ENCODE measurements around the gene PLCD4. TPM values are rescaled to one million over a fixed set of nuclear protein-coding genes. Genes with fewer than 3 reads are reported as not detected.

PLCD4 gene
- 0.26 and 0.52 TPM in 2 replicates for total RNA-seq

DNA sequence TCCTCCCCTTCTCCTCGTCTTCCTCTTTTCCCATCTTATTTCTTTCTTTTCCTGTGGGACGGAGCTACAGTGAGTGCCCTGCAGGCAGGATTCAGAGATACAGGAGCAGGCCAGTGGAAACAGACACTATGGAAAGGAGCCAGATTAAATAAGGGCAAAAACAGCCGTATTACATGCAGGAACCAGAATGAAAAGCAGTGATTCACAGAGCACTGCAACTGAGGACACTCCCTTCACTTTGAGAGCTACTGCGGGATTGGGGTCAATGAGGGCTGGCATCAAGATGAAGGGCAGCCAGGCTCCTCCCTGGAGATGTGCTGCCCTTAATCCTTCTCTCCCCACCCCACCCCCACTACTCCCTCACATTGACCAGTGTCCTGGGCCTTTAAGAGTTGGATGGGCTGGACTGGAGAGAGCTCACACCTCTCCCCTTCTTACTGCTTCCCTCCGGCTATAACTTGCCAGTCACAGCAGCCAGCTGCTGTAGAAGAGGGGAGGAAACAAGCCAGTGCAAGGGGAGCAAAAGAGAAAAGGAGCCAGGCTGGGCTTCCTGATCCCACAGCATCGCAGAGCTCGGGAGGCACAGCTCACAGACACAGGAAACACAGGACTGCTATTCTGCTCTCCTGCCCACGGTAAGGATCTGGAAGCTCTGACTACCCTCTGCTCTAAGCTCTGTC is at the start of gene PLCD4:
PLCD4 (plus strand) TSS at position 464 of the 680 bp plus-strand sequence. CDS start 7,841 bp downstream, outside the sequence.
- no peaks in the 10 kb centered on the region for H3K9me3 Mint-ChIP-seq
- DNase-seq = no peak

DNA sequence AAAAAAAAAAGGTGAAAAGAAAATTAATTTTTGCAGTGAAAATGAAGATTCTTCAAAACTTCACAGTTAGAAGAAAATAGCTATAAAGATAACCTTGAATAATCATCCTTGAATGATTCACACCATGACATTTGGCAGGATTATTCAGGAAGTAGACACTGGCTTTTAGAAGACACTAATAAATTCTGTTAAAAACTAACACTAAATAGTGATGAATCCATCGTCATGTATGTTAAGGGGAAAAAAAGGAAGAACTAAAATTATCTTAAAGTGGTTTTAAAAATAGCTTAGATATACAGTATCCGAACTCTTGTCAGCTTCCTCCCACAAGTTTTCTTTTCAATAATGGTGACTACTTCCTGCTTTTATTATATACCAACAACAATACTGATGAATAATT is 49.8 kb upstream of the PLCD4 start:
- intact Hi-C loops (cut with micrococcal nuclease) = no loop called here
- H3K36me3 Mint-ChIP-seq (ENCODE audit: low read depth) = peaks cover 66% of the 10 kb centered on the region

More for the DNA sequence above, at the start of gene PLCD4:
- Mint-ChIP-seq H3K4me3 (no peak within 1 kb of the TSS), H3K27ac (no peak within 1 kb of the TSS), H3K4me1 (no peaks in the 10 kb centered on the region), H3K27me3 (peaks cover 14% of the 10 kb centered on the region), H3K36me3 (ENCODE audit: low read depth) (no peaks in the 10 kb centered on the region)
- intact Hi-C loops (cut with micrococcal nuclease) = no loop called here

DNA sequence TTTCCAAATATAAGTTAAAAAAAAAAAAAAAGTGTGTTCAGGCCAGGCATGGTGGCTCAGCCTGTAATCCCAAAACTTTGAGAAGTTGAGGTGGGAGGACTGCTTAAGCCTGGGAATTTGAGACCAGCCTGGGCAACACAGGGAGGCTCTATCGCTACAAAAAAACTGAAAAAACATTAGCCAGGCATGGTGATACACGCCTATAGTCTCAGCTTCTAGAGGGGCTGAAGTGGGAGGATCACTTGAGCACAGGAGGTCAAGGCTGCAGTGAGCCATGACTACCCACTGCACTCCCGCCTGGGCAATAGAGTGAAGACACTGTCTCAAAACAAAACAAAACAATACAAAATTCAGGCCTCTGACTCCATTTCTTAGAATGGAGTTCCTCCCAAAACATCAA is 48.7 kb upstream of the PLCD4 start:
- Mint-ChIP-seq H3K4me1 (peaks cover 25% of the 10 kb centered on the region), H3K4me3 (no peak overlapping the region), H3K27ac (peak overlapping the region; percentile 38), H3K36me3 (ENCODE audit: low read depth) (peaks cover 68% of the 10 kb centered on the region), H3K9me3 (no peaks in the 10 kb centered on the region), H3K27me3 (no peaks in the 10 kb centered on the region)
- intact Hi-C loops (cut with micrococcal nuclease) = no loop called here
- DNase-seq = no peak

More for the DNA sequence above, 49.8 kb upstream of the PLCD4 start:
- peaks cover 15% of the 10 kb centered on the region for H3K4me1 Mint-ChIP-seq
- no peak overlapping the region for H3K4me3 Mint-ChIP-seq
- DNase-seq = no peak
- no peaks in the 10 kb centered on the region for H3K9me3 Mint-ChIP-seq
- no peak overlapping the region for H3K27ac Mint-ChIP-seq
- no peaks in the 10 kb centered on the region for H3K27me3 Mint-ChIP-seq

- no peaks in the 10 kb centered on the region for H3K9me3 Mint-ChIP-seq
- peaks cover 36% of the 10 kb centered on the region for H3K4me1 Mint-ChIP-seq
- peaks cover 56% of the 10 kb centered on the region for H3K36me3 Mint-ChIP-seq (ENCODE audit: low read depth)
- H3K27me3 Mint-ChIP-seq = no peaks in the 10 kb centered on the region
- no peak for DNase-seq
- H3K27ac Mint-ChIP-seq = no peak overlapping the region
- intact Hi-C loops (cut with micrococcal nuclease) = no loop called here
- no peak overlapping the region for H3K4me3 Mint-ChIP-seq
Measured at GRCh38 chr2:218564056-218564455, 43.6 kb upstream of the PLCD4 start.

- Mint-ChIP-seq H3K27me3 (no peaks in the 10 kb centered on the region), H3K9me3 (no peaks in the 10 kb centered on the region), H3K36me3 (ENCODE audit: low read depth) (peaks cover 58% of the 10 kb centered on the region), H3K4me3 (peak overlapping the region; percentile 93), H3K27ac (peak overlapping the region; percentile 54), H3K4me1 (peaks cover 50% of the 10 kb centered on the region)
- DNase-seq = no peak
- intact Hi-C loops (cut with micrococcal nuclease) = loop anchor here (5.0 kb wide), 3 partner anchors 49 to 686 kb away; partner anchors contain the start of genes ARPC2, TUBA4A and TUBA4B
Measured at GRCh38 chr2:218566296-218566695, 41.4 kb upstream of the PLCD4 start.

DNA sequence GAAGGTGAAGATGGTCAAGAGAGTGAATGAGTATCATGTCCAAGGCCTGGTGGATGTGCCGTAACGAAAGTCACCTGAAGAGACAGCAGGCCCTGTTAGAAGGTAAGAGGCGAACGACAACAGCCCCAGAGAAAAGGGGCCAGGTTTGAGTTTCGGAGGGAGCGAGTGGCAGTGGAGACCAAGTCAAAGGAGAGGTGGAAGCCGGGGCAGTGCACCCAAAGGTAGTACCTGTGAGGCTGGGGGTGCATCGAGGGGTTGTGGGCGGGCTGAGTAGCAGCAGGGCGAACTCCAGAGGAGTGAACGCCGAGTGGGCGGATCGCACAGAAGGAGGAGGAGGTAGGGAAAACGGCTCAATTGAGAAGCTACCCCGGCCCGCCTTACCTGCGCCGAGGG is 39.9 kb upstream of the PLCD4 start:
- intact Hi-C loops (cut with micrococcal nuclease) = loop anchor here (1.0 to 5.0 kb wide), 13 partner anchors 15 to 685 kb away; partner anchors contain the start of genes AAMP, ARPC2, BCS1L and CNPPD1
- Mint-ChIP-seq H3K4me1 (peaks cover 56% of the 10 kb centered on the region), H3K4me3 (peak overlapping the region; percentile 93), H3K9me3 (no peaks in the 10 kb centered on the region), H3K36me3 (ENCODE audit: low read depth) (peaks cover 57% of the 10 kb centered on the region), H3K27me3 (no peaks in the 10 kb centered on the region), H3K27ac (peak overlapping the region; percentile 100)
- no peak for DNase-seq

GRCh38 chr2:218568190-218569037 is 39.3 kb upstream of the PLCD4 start, which contains the start of the genes CNOT9 and USP37:
Gene CNOT9 (plus strand): TSS chr2:218568839. CDS start chr2:218568955, 116 bp downstream.
Gene USP37 (minus strand): TSS chr2:218568351. CDS start chr2:218558653, 9,698 bp downstream.
- Mint-ChIP-seq H3K4me1 (peaks cover 52% of the 10 kb centered on the region), H3K27me3 (no peaks in the 10 kb centered on the region), H3K36me3 (ENCODE audit: low read depth) (peaks cover 56% of the 10 kb centered on the region), H3K9me3 (no peaks in the 10 kb centered on the region), H3K27ac (peak within 1 kb of the TSS; percentile 100), H3K4me3 (peak within 1 kb of the TSS; percentile 93)
- peak; percentile 100 for DNase-seq
- intact Hi-C loops (cut with micrococcal nuclease) = loop anchor here (1.0 to 5.0 kb wide), 13 partner anchors 14 to 684 kb away; partner anchors contain the start of genes AAMP, ARPC2, BCS1L and CNPPD1

DNA sequence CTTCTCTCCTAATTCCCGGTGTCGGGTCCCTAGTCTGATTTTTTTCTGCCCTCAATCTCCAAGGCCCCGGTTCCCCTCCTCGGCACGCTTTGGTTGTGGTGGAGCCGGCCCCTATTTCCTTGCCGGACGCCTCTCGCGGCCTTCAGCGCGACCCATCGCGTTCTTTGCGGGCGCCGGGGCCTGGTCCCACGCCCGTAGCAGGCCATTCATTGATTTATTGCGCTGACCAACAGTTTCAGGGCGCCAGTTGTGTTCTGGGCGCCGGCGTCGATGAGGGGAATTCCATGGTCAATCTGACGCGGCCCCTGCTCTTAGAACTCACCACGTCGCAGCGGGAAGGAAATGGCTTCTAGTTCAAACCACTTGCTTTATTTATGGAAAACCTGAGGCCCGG is 38.7 kb upstream of the PLCD4 start:
- Mint-ChIP-seq H3K36me3 (ENCODE audit: low read depth) (peaks cover 53% of the 10 kb centered on the region), H3K9me3 (no peaks in the 10 kb centered on the region), H3K27ac (peak overlapping the region; percentile 100), H3K27me3 (no peaks in the 10 kb centered on the region), H3K4me1 (peaks cover 46% of the 10 kb centered on the region), H3K4me3 (peak overlapping the region; percentile 93)
- intact Hi-C loops (cut with micrococcal nuclease) = loop anchor here (2.0 to 5.0 kb wide), 5 partner anchors 52 to 683 kb away; partner anchors contain the start of genes ARPC2, CNPPD1, TUBA4A and TUBA4B
- DNase-seq = peak; percentile 89

DNA sequence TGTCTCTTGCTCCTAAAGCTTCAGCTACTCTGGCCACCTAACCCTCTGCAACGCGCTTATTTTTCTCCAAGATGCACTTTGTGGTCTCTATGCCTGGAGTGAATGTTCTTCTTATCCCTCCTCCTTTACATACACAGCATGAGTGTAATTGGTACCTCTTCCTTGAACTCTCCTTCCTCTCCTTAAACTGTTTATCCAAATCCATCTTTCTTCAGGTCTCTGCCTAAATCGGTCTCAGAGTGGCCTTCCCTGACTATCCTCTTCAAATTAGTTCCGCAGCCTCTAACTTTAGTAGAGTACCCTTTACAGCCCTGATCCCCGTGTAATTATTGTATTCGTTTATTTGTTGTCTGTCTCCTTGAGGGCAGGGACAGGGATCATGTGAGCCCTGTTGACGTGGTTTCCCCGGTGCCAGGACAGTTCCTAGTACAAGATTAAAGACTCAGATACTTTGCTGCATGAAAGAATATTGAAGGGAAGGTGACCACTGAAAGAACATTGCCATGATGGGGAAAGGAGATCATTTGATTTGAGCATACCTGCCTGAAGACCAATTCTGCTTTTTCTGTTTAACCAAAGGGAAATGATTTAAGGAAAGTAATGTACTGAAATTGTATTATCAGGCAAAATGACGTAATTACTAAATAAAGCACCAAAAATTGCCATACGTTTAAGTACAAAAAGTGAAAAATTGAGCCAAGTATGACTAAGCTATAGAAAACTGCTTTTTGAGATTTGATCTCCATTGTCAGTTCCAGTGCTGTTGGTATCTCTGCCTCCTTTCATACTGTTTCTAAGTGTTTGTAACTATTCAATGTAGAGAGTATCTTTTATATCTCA is 37.8 kb upstream of the PLCD4 start:
- no peaks in the 10 kb centered on the region for H3K9me3 Mint-ChIP-seq
- H3K4me1 Mint-ChIP-seq = peaks cover 42% of the 10 kb centered on the region
- peak overlapping the region; percentile 100 for H3K27ac Mint-ChIP-seq
- peaks cover 55% of the 10 kb centered on the region for H3K36me3 Mint-ChIP-seq (ENCODE audit: low read depth)
- intact Hi-C loops (cut with micrococcal nuclease) = loop anchor here (2.0 to 5.0 kb wide), 5 partner anchors 53 to 682 kb away; partner anchors contain the start of genes ARPC2, CNPPD1, TUBA4A and TUBA4B
- no peaks in the 10 kb centered on the region for H3K27me3 Mint-ChIP-seq
- peak; percentile 67 for DNase-seq
- H3K4me3 Mint-ChIP-seq = peak overlapping the region; percentile 93

- Mint-ChIP-seq H3K27me3 (no peaks in the 10 kb centered on the region), H3K4me3 (peak overlapping the region; percentile 93), H3K27ac (peak overlapping the region; percentile 100), H3K9me3 (no peaks in the 10 kb centered on the region), H3K36me3 (ENCODE audit: low read depth) (peaks cover 57% of the 10 kb centered on the region), H3K4me1 (peaks cover 44% of the 10 kb centered on the region)
- intact Hi-C loops (cut with micrococcal nuclease) = no loop called here
- DNase-seq = no peak
Measured at GRCh38 chr2:218570850-218571249, 36.8 kb upstream of the PLCD4 start.

- peaks cover 39% of the 10 kb centered on the region for H3K36me3 Mint-ChIP-seq (ENCODE audit: low read depth)
- H3K4me1 Mint-ChIP-seq = peaks cover 32% of the 10 kb centered on the region
- no peak for DNase-seq
- intact Hi-C loops (cut with micrococcal nuclease) = no loop called here
- H3K27me3 Mint-ChIP-seq = no peaks in the 10 kb centered on the region
- no peaks in the 10 kb centered on the region for H3K9me3 Mint-ChIP-seq
- no peak overlapping the region for H3K4me3 Mint-ChIP-seq
- no peak overlapping the region for H3K27ac Mint-ChIP-seq
Measured at GRCh38 chr2:218576854-218577253, 30.8 kb upstream of the PLCD4 start.

- peaks cover 39% of the 10 kb centered on the region for H3K36me3 Mint-ChIP-seq (ENCODE audit: low read depth)
- H3K4me3 Mint-ChIP-seq = no peak overlapping the region
- intact Hi-C loops (cut with micrococcal nuclease) = no loop called here
- H3K4me1 Mint-ChIP-seq = peaks cover 31% of the 10 kb centered on the region
- H3K27me3 Mint-ChIP-seq = no peaks in the 10 kb centered on the region
- H3K27ac Mint-ChIP-seq = peak overlapping the region; percentile 24
- H3K9me3 Mint-ChIP-seq = no peaks in the 10 kb centered on the region
- no peak for DNase-seq
Measured at GRCh38 chr2:218577482-218578220, 30.0 kb upstream of the PLCD4 start.
